HepG2 (cell line): ENCODE results near the gene PTPRE.

Source experiments
- JUN ChIP-seq: sonication (generic); formaldehyde crosslinking; IDR thresholded peaks from 2 replicates; pipeline ENCODE4 v1.4.0; 2020; ENCODE audit warnings: mild to moderate bottlenecking, missing genetic modification reagents
- TBX2 ChIP-seq: sonication (generic); formaldehyde crosslinking; IDR thresholded peaks from 2 replicates; pipeline ENCODE4 v1.5.0; 2020; ENCODE audit warnings: missing genetic modification reagents, mild to moderate bottlenecking, borderline replicate concordance
- ZNF589 ChIP-seq: sonication (generic); formaldehyde crosslinking; conservative IDR thresholded peaks from 2 replicates; pipeline ENCODE4 v1.8.0; 2022; ENCODE audit warnings: mild to moderate bottlenecking, moderate library complexity, missing genetic modification reagents

DNA sequence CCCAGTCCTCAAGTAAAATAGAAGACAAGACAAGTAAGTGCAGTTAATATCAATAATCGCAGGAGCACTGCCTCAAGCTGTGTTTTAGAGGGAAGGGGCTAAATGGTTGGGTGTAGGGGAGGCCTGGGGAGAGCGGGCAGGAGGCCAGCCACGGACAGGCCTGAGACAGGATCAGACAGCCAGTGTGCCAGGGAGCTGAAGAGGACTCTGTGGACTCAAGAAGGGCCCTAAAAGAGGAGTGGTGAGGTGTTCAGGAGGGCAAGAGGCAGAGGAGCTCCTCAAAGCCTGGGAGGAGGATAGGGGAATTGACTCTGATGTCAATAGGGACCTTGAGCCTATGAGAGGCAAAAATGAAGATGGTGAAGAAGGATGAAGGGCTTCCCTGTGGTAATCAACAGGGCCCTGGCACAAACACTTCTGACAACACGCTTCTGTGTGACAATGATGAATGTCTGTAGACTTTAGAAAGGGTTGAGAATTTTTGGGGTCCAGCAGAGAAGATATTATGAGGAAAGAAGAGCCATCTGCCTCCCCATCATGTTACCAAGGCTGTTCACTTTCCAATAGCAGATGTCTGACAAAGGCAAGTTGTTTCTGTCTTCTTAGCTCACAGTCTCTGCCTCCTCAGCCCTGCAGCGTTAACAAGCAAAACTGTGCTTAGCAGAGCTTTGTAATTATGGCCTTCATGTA, 2.4 kb upstream of the PTPRE start:
- TF ChIP-seq TBX2 (no peak), ZNF589 (no peak), JUN (no peak)
